Left ventricle myocardium inferior (tissue), 1 donor: ENCODE measurements around the gene NRP2. TPM values are rescaled to one million over a fixed set of nuclear protein-coding genes. Genes with fewer than 3 reads are reported as not detected.

ENCODE experiments used
- DNase-seq: peaks from one replicate; pipeline ENCODE4 v3.0.0-alpha.2; 2020
- H3K27ac ChIP-seq: fragments of 200-600 bp; replicated peaks from 2 replicates; pipeline ENCODE4 v1.8.0; 2021
- H3K27me3 ChIP-seq: fragments of 200-600 bp; 2 replicates; pipeline ENCODE4 v1.8.0; 2021; ENCODE audit warnings: low read depth
- H3K36me3 ChIP-seq: fragments of 200-600 bp; 2 replicates; pipeline ENCODE4 v1.8.0; 2021
- H3K4me1 ChIP-seq: fragments of 200-600 bp; 2 replicates; pipeline ENCODE4 v1.8.0; 2021
- H3K4me3 ChIP-seq: fragments of 200-600 bp; 2 replicates; pipeline ENCODE4 v1.8.0; 2021; ENCODE audit warnings: mild to moderate bottlenecking, moderate library complexity
- H3K9me3 ChIP-seq: fragments of 200-600 bp; replicated peaks from 2 replicates; pipeline ENCODE4 v1.8.0; 2021
- intact Hi-C: fragments of 100-400 bp; cut with micrococcal nuclease; formaldehyde crosslinking; loops from one replicate; pipeline ENCODE4 v1.11.0; 2022
- total RNA-seq: library from RNA; stranded (reverse); fragmentation: NEBNext Ultra II Directional; extraction: Animal tissue kit (Norgen Biotek cat#: 25700); gene quantifications from one replicate; pipeline ENCODE4 v1.2.1, GENCODE V29; 2021
- TF ChIP-seq, protein P1 (sequence below): fragments of 200-600 bp; IDR thresholded peaks from 2 replicates; pipeline ENCODE4 v1.8.0; 2021; ENCODE audit warnings: antibody characterized with exemption, mild to moderate bottlenecking, borderline replicate concordance
- donor health status: DM: no; HTN: yes; CAD: no; lungs with severe emphysema.

Gene NRP2
- total RNA-seq, 1 donor from 2014 or later, result 7.6 TPM

DNA sequence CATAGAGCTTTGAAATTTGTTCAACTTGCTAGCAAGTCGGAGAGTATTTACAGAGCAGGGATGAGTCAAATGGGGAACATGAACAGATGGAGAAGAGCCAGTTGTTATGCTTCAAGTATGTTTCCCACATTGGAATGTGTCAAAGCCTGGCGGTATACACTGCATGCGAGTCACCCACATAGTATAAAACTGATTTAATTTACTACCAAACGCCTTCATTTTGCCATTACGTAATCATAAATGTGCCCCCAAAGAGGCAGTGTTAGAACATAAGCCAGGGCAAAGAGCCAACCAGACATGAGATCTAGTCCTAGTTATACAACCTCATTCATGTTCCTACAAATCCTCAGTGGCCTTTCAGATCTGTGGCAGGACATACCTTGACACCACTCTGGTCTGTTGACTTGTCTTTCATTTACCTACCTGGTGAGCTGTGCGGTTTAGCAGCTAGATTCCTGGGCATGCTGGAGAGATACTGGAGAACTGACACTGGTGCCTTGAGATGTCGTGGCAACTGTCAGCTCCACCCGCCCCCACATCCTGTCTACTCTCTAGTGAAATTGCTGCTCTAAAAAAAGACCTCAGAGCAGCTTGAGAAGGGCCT lies 21.7 kb upstream of the NRP2 start:
- no peak overlapping the region for H3K27ac ChIP-seq
- no peaks in the 10 kb centered on the region for H3K27me3 ChIP-seq
- no peak for DNase-seq
- H3K9me3 ChIP-seq, result no peaks in the 10 kb centered on the region
- H3K4me3 ChIP-seq, result no peak overlapping the region
- no peaks in the 10 kb centered on the region for H3K36me3 ChIP-seq
- intact Hi-C loops, result no loop called here
- TF ChIP-seq, protein P1, sequence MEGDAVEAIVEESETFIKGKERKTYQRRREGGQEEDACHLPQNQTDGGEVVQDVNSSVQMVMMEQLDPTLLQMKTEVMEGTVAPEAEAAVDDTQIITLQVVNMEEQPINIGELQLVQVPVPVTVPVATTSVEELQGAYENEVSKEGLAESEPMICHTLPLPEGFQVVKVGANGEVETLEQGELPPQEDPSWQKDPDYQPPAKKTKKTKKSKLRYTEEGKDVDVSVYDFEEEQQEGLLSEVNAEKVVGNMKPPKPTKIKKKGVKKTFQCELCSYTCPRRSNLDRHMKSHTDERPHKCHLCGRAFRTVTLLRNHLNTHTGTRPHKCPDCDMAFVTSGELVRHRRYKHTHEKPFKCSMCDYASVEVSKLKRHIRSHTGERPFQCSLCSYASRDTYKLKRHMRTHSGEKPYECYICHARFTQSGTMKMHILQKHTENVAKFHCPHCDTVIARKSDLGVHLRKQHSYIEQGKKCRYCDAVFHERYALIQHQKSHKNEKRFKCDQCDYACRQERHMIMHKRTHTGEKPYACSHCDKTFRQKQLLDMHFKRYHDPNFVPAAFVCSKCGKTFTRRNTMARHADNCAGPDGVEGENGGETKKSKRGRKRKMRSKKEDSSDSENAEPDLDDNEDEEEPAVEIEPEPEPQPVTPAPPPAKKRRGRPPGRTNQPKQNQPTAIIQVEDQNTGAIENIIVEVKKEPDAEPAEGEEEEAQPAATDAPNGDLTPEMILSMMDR, result no peak
- H3K4me1 ChIP-seq, result peaks cover 7% of the 10 kb centered on the region

DNA sequence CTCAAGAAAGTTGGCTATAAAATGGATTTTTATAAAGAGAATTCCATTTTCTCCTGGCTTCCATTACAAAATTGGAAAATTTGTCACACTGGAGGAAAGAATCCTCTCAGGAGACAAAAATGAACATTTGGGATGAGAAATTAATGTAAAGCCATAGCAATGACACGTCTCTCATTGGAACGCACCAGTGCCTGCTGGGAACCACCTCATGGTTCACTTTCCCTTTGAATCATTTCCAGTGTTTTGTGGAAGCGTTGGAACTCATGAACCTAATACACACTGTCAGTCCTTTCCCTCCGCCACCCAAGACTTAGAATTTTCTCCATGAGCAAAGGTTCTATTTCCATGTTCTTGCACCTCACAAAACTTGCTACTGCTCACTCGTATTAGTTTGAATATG lies 21.0 kb upstream of the NRP2 start:
- H3K4me1 ChIP-seq, result peaks cover 7% of the 10 kb centered on the region
- H3K27me3 ChIP-seq, result no peaks in the 10 kb centered on the region
- no peaks in the 10 kb centered on the region for H3K36me3 ChIP-seq
- intact Hi-C loops, result no loop called here
- TF ChIP-seq, protein P1, result no peak
- peaks cover under 1% of the 10 kb centered on the region for H3K9me3 ChIP-seq
- H3K27ac ChIP-seq, result no peak overlapping the region
- no peak for DNase-seq
- H3K4me3 ChIP-seq, result no peak overlapping the region

DNA sequence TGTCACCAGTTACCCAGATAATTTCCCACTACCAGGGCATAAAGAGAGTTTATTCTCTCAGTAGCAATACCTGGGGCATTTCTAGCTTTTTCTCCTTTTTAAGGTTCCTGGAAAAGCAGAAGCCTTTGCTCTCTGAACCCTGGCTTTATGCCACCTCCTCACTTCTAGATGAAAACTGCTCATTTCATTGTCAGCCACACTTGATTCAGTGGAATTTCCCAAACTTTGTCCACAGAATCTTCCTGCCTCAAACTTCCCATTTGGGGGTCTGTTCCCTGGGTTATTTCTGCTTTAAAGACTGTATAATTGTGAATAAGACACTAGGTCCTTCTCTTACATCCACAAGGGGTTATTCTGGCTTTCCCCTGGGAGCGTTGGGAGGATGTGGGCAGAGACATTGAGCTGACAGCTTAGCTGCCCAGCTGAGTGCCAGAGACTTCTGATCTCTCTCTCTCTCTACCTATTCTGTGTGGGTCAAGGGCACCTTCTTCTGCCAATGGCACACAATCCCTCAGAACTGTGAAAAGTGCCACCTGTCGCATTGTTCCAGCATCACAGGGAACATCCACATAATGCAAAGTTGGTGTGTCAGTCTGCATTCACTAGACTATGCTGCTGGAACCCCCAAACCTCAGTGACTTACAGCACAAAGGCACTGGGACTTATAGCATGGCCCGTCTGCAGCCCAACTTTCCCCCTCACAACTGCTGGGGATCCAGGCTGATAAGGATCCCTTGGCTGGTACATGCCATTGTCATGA lies 19.9 kb upstream of the NRP2 start:
- no peak overlapping the region for H3K27ac ChIP-seq
- intact Hi-C loops, result no loop called here
- peaks cover 10% of the 10 kb centered on the region for H3K9me3 ChIP-seq

DNA sequence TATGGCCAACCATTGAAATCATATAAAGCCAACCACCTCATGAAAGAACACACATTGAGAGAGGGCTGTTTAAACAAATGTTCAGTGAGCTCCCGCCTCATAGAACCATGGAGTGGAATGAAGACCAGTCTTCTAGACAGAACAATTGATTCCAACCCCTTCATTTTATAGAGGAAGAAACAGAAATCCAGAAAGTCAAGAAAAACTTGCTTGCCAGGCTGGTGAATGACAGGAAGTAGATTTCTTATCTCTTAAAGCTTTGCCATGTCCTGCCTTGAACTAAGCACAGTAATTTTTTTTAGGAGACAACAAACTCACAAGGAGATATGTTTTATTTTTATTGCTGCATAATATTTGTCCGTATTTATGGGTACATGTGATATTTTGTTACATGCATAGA lies 16.5 kb upstream of the NRP2 start:
- intact Hi-C loops, result no loop called here
- Histone ChIP-seq H3K9me3 (peaks cover 16% of the 10 kb centered on the region), H3K4me3 (no peak overlapping the region), H3K27me3 (peaks cover 3% of the 10 kb centered on the region), H3K4me1 (peaks cover 5% of the 10 kb centered on the region), H3K36me3 (no peaks in the 10 kb centered on the region), H3K27ac (no peak overlapping the region)
- no peak for DNase-seq
- TF ChIP-seq, protein P1, result no peak

More for the DNA sequence above, 19.9 kb upstream of the NRP2 start:
- TF ChIP-seq, protein P1, result no peak
- no peaks in the 10 kb centered on the region for H3K36me3 ChIP-seq
- DNase-seq, result no peak
- no peaks in the 10 kb centered on the region for H3K27me3 ChIP-seq
- peaks cover 7% of the 10 kb centered on the region for H3K4me1 ChIP-seq
- H3K4me3 ChIP-seq, result no peak overlapping the region

DNA sequence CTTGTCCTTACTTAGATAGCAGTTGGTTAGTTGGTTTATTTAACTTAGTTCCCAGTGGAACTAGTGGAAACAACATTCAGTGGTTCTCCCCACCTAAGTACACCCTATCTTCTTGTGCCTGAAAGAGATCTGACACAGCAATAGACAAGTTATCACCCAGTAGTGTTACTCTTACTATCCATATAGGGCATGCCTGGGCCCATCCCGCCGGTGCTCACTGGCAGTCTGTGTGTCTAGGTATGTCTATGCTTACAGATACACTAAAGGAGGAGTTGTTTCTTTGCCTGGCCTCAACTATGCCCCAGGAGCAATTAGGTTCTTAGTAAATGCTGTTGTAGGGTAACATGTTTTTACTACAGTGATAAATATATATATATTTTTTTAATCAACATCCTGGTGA lies 12.0 kb upstream of the NRP2 start:
- Histone ChIP-seq H3K27me3 (peaks cover 3% of the 10 kb centered on the region), H3K27ac (no peak overlapping the region), H3K4me1 (no peaks in the 10 kb centered on the region), H3K9me3 (peaks cover 16% of the 10 kb centered on the region), H3K4me3 (no peak overlapping the region), H3K36me3 (no peaks in the 10 kb centered on the region)
- TF ChIP-seq, protein P1, result no peak
- DNase-seq, result no peak
- intact Hi-C loops, result loop anchor here (10.0 kb wide), 1 partner anchor 1345 kb away; no protein-coding TSS in a partner anchor
